Myocyte (in vitro differentiated cells): ENCODE data around the gene TSEN54. TPM values are rescaled to one million over a fixed set of nuclear protein-coding genes. Genes with fewer than 3 reads are reported as not detected.
A peak's percentile ranks its signal among the peaks of the same experiment; 100 is the strongest.

Source experiments
- DNase-seq: peaks from one replicate; pipeline ENCODE4 v3.0.0-alpha.2; 2012; ENCODE audit warnings: low read depth
- total RNA-seq: library from RNA; depleted of rRNA; stranded (reverse); fragments of >200 nt; gene quantifications from 2 replicates; pipeline ENCODE4 v1.2.3, GENCODE V29; 2014

The TSEN54 gene
- total RNA-seq, 1 donor from 2014 or later = 28.2 TPM

- no peak for DNase-seq
Observed at GRCh38 chr17:75488693-75489510, 27.4 kb upstream of the TSEN54 start.

GRCh38 chr17:75489511-75489955, 26.8 kb upstream of the TSEN54 start:
- no peak for DNase-seq

- DNase-seq = peak; percentile 38
Observed at GRCh38 chr17:75490173-75490743, 26.1 kb upstream of the TSEN54 start.

DNA sequence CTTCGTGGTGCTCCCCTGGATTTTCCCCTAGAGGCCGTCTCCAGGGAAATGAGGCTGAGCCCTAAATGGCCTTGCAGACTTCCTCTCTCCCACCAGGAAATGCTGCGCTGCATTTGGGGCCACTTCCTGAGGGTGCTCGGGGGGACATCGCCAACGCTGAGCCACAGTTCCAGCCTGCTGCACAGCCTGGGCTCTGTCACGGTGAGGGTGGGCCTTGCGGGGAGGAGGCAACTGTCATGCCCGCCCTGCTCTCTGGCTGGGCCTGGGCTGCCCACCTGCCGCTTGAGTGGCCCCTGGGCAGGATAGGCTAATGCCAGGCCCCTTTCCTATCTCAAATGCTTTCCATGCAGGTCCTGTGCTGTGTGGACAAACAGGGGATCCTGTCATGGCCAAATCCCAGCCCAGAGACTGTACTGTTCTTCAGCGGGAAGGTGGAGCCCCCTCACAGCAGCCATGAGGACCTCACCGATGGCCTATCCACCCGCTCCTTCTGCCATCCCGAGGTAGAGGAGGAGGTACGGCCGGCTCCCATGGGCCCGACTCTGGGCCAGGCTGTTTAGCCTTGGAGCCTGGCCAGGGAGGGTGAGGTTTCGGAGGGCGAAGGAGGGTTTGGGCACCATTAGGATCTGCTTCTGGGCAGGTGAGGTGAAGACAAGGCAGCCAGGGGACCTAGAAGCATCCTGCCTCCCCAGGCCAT, 25.2 kb upstream of the TSEN54 start:
- no peak for DNase-seq

GRCh38 chr17:75491680-75492079, 24.6 kb upstream of the TSEN54 start:
- no peak for DNase-seq

DNA sequence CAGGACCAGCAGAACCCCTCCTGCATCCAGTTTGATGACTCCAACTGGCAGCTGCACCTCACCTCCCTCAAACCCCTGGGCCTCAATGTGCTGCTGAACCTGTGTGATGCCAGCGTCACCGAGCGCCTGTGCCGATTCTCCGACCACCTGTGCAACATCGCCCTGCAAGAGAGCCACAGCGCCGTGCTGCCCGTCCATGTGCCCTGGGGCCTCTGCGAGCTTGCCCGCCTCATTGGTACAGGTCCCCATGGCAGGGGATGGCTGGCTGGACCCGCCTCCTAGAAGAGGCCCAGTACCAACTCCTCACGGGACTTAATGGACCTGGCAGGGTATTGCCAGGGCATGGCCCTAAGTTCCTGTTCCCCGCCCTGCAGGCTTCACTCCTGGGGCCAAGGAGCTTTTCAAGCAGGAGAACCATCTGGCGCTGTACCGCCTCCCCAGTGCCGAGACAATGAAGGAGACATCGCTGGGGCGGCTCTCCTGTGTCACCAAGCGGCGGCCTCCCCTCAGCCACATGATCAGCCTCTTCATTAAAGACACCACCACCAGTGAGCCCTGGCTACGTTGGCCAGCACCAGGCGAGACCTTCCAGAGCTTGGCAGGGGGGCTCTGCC, 23.7 kb upstream of the TSEN54 start:
- DNase-seq = no peak

GRCh38 chr17:75493476-75494129, 22.7 kb upstream of the TSEN54 start:
- DNase-seq = no peak

DNA sequence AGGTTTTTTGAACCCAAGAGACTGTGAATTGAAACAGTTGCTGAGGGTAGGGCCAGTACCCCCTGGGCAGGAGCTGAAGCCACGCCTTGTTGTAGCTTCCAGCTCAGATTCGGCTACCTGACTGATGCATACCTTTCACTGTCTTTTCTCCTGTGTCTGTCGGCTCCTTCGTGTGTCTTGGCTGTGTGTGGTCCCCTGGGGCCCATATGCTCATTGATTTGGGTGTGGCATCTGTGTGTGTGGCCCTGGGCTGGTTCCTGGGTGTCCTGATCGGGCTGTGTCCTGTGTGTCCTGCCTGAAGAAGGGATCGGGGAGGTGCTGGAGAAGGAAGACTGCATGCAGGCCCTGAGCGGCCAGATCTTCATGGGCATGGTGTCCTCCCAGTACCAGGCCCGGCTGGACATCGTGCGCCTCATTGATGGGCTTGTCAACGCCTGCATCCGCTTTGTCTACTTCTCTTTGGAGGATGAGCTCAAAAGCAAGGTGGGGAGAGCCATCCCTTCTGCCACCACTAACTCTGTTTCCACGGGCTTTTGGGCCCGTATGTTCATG, 21.9 kb upstream of the TSEN54 start:
- no peak for DNase-seq

- DNase-seq = no peak
Observed at GRCh38 chr17:75496005-75496404, 20.3 kb upstream of the TSEN54 start.

DNA sequence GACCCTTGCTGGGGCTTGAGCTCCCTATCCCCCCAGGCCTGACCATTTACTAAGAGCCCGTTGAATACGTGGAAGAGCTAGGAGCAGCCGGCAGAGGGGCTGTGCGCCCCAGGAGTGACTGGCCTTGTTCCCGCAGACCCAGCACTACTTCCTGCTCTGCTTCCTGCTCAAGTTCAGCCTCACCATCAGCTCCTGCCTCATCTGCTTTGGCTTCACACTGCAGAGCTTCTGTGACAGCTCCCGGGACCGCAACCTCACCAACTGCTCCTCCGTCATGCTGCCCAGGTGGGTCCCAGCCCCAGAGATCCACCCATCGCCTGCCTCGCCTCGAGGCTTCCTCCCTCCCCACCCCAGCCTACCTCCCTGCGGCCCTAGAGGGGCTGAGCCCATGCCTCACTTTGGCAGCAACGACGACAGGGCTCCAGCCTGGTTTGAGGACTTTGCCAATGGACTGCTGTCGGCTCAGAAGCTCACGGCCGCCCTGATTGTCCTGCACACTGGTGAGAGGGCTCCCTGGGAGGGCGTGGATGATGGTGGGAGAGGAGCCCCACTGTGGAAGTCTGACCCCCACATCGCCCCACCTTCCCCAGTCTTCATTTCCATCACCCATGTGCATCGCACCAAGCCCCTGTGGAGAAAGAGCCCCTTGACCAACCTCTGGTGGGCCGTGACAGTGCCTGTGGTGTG, 18.1 kb upstream of the TSEN54 start:
- no peak for DNase-seq

GRCh38 chr17:75498726-75499213, 17.6 kb upstream of the TSEN54 start:
- DNase-seq = peak; percentile 55

DNA sequence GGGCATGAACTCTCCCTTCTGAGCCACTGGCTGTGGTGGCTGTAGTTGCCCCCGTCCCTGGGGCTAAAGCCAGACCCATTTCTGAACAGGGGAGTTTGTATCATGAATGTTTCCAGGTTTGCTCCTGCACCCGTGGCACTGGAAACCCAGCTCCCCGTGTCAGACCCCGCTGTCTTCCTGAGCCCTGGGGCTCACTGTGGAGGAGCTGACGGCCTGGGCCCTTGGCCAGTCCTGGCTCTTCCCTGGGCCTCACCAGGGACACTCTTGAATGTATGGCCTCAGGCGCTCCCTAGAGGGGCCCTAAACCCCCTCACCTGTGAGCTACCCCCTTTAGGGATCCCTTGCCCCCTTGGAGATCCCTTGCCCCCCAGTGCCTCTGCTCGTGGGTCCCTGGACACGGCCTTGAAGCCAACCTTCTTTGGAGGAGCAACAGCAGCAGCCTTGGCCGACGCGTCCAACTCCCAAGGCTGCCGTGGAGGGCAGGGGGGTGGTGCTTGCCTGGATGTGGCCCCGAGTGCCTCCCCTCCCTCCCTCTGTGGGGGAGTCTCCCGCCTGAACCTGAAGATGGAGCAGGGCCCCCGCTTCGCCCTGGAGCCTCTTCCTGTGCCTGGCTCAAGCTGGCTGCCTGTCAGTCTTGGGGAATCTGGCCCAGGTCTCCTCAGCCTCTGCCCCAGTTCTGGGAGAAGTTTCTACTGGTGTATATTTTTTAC, 16.9 kb upstream of the TSEN54 start:
- no peak for DNase-seq

- no peak for DNase-seq
Observed at GRCh38 chr17:75500419-75501216, 15.7 kb upstream of the TSEN54 start.

DNA sequence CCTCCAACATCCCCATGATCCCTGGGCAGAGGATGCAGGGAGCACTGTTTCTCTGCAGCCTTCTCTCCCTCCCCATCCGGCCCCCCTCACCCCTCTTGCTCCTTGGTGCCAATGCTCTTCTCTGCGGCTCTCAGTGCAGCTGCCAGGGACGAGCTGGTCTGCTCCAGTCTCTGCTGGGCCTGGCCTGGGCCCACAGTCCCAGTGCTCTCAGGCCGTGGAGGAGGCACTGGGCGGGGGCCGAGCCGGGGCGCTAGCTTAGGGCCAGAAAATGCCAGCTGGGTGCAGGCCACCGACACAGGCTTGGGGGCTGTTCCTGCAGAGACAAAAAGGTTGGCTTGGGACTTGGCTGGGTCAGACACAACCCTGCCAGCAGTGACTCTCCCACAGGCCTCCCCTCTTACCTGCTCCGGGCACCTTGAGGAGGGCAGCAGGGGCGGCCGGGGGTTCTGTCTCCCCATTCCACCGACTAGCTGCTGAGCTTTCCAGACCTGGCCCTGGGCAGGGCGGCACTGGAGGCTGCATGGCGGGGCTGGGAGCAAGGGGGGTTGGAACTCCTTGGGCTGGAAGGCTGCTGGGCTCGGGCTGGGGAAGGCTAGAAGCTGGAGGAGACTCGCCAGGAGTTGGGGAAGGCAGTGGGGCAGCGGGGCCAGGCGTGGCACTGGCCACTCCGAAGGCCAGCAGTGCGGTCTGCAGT, 14.8 kb upstream of the TSEN54 start:
- no peak for DNase-seq

DNA sequence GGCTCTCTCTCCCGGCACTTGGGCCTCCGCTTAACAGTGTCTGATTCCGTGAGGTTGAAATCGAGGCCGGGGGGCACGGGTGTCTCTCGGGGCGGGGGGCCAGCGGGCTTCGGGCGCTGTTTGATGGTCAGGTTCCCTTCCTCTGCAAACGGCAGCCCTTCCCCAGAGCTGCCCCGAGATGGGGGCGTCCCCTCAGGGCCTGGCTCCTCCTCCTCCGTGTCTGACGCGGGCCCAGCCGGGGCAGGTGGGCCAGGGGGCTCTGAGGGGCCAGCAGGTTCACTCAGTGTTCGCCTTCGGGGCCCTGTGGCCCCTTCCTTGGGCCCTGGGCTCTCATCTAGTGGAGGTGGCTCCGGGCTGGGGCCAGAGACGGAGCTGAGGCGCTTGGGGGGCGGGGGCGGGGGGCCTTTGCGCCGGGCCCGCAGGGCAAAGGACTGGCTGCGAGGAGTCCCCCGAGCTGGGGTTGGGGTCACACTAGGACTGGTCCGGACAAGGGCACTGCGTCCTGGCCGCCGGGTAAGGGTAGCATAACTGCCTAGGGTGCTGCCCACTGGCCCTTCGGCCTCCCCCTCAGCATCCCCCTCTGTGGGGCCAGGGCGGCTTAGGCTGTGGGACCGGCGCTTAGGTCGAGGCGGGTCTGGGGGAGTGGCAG, 14.1 kb upstream of the TSEN54 start:
- DNase-seq = no peak

DNA sequence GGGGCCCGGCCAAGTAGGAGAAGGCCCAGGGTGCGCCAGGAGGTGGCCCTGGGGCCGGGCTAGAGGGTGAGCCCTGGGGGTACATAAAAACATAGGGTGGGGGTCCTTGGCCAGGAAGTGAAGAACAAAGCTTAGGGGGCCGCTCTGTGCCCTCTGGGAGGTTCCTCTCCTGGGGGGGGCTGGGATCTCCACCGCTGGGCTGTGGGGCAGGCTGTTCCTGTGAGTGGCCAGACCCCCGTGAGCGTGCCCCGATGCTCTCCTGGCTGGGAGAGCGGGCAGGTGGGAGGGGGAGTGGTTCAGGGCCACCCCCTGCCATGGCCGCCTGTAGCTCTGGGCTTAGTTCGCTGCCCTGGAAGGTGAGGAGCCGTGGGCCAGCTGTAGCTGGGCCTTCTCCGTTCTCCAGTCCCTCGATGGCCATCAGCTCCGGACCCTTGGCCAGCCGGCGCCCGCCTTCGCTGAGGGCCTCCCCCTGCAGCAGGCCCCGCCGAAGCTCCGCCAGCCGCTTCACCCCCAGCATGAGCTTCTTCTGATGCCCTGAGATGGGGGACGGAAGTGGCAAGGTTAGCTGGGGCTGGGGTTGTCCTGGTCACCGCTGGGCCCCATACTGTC, 13.5 kb upstream of the TSEN54 start:
- DNase-seq = no peak

DNA sequence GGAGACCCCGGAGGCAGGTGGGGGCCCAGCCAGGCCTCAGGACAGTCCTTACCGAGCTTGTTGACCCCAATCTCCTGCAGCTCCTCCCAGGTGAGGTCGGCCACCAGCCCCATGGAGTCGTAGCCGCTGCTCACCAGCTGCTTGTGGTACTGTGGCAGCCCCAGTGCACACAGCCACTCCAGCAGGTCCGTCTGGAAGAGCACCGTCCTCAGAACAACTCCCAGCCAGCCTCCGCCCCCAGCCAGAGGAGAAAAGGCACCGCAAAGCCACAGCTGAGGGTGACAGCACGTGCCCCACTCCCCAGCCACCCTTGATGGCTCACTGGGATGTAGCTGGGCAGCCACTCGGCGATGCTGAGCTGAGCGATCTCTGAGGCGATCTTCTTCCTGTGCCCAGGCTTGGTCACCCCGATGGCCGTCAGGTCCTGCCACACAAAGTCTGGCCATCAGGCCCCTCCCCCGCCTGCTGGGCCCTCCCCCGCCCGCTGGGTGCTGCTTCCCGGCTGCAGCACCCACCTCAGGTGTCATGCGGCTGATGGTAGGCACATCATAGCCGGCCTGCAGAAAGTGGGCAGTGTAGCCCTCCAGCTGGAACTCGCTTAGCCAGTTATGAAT, 12.9 kb upstream of the TSEN54 start:
- DNase-seq = no peak
